ENCODE measurements around the gene NRG3. TPM values are rescaled to one million over a fixed set of nuclear protein-coding genes. Genes with fewer than 3 reads are reported as not detected.

The NRG3 gene
- total RNA-seq, 4 donors from 2014 or later, result under 0.01 to 0.65 (median 0.17) TPM

DNA sequence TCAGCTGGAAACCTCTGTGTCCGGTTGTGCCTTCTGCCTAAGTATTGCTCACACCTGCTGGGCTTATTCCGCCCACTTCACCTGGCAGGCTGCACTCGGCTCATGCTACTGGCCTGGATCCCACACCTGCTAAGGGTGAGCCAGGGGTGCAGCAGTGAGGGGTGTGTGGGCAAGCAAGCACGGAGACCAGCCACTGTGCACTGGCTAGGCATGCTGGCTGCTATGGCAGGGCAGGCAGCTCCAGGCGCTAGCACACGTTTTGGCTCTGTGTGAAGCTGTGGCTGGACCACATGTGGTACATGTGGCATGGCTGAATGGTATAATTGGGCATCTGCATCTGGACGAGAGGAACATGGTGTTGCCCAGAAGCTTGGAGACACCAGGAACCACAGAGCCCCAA lies 940.7 kb downstream of the NRG3 start:
- Histone ChIP-seq H3K9me3 (no peaks in the 10 kb centered on the region), H3K4me1 (no peaks in the 10 kb centered on the region), H3K27ac (replicated peaks in 1 of 4) (no peak overlapping the region), H3K4me3 (no peak overlapping the region), H3K27me3 (no peaks in the 10 kb centered on the region), H3K36me3 (no peaks in the 10 kb centered on the region)
- no peak for DNase-seq (ENCODE audit: extremely low spot score)
- 94% methylated on average over 7 of the region's 7 CpGs for WGBS
- TF ChIP-seq POLR2AphosphoS5 (IDR thresholded peaks at IDR 0.05) (no peak), POLR2A (IDR thresholded peaks at IDR 0.05; ENCODE audit: low read depth) (no peak), EP300 (IDR thresholded peaks at IDR 0.05) (no peak)
- TF ChIP-seq, protein P1, sequence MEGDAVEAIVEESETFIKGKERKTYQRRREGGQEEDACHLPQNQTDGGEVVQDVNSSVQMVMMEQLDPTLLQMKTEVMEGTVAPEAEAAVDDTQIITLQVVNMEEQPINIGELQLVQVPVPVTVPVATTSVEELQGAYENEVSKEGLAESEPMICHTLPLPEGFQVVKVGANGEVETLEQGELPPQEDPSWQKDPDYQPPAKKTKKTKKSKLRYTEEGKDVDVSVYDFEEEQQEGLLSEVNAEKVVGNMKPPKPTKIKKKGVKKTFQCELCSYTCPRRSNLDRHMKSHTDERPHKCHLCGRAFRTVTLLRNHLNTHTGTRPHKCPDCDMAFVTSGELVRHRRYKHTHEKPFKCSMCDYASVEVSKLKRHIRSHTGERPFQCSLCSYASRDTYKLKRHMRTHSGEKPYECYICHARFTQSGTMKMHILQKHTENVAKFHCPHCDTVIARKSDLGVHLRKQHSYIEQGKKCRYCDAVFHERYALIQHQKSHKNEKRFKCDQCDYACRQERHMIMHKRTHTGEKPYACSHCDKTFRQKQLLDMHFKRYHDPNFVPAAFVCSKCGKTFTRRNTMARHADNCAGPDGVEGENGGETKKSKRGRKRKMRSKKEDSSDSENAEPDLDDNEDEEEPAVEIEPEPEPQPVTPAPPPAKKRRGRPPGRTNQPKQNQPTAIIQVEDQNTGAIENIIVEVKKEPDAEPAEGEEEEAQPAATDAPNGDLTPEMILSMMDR (IDR thresholded peaks at IDR 0.05), result no peak
- intact Hi-C loops (cut with DNase I), result loop anchor here (5.0 kb wide), 1 partner anchor 157 kb away; no protein-coding TSS in a partner anchor

DNA sequence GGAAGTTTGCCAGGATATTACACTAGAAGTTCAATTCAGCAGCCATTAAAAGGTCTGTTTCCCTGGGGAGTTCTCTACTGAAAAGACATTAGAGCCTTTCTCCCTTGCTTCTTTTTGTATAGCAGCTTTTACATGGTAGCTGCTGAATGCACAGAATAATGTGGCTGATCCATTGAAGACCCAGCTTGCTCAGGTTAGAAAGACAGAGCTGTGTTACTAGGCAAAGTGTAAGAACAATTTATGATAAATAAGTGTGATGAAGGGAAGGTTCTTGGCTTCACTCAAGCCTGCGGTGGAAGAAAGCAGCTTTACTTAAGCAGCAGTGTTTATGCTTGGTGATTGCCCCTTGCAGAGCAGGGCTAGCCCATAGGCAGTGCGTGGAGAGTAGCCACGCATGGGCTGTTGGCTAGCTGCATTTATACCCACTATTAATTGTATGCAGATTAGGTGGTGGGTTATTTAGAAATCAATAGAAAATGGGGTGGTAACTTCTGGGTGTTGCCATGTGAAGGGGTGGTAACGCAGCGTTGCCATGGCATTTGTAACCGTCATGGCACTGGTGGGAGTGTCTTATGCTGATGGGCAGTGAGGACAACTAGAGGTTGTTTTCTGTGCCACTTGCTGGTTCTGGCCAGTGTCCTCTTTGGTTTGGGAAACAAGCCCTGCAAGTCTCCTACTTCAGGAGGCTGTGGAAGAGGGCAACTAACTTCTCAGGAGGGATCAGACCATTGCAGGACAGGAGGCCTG lies 942.9 kb downstream of the NRG3 start:
- Histone ChIP-seq H3K36me3 (no peaks in the 10 kb centered on the region), H3K27ac (replicated peaks in 1 of 4) (no peak overlapping the region), H3K27me3 (peaks cover 0 to 2% (median 0%) of the 10 kb centered on the region in 4 donors), H3K4me3 (no peak overlapping the region), H3K4me1 (no peaks in the 10 kb centered on the region), H3K9me3 (no peaks in the 10 kb centered on the region)
- intact Hi-C loops (cut with DNase I), result loop anchor here (5.0 kb wide), 1 partner anchor 154 kb away; no protein-coding TSS in a partner anchor
- no peak for DNase-seq (ENCODE audit: extremely low spot score)
- no peak for TF ChIP-seq POLR2A (IDR thresholded peaks at IDR 0.05; ENCODE audit: low read depth)
- TF ChIP-seq, protein P1 (IDR thresholded peaks at IDR 0.05), result no peak
- no peak for TF ChIP-seq EP300 (IDR thresholded peaks at IDR 0.05)
- no peak for TF ChIP-seq POLR2AphosphoS5 (IDR thresholded peaks at IDR 0.05)
- 87% methylated on average over 6 of the region's 6 CpGs for WGBS

DNA sequence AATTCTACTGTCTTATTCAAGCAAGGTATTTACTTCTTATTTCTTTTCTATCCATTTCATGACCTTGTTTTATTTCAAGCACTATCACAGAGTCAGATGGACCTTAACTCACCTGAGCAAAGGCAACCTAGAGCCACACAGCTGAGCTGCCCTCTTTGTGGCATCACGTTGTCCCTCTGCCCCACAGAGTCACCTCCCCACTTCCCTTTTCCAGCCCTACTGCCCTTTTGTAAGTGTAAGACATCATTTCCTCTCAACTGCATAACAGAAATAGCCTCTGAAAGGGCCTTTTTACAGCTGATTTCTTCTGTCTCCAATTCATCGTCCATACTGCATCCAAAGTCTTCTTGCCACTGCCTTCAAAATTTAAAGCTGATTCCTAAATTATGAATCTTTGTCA lies 946.0 kb downstream of the NRG3 start:
- Histone ChIP-seq H3K36me3 (no peaks in the 10 kb centered on the region), H3K4me3 (no peak overlapping the region), H3K4me1 (no peaks in the 10 kb centered on the region), H3K27ac (replicated peaks in 1 of 4) (no peak overlapping the region), H3K27me3 (peaks cover 0 to 10% (median 0%) of the 10 kb centered on the region in 4 donors), H3K9me3 (no peaks in the 10 kb centered on the region)
- 72% methylated on average over 2 of the region's 2 CpGs for WGBS
- intact Hi-C loops (cut with DNase I), result no loop called here
- no peak for TF ChIP-seq EP300 (IDR thresholded peaks at IDR 0.05)
- no peak for TF ChIP-seq POLR2AphosphoS5 (IDR thresholded peaks at IDR 0.05)
- TF ChIP-seq POLR2A (IDR thresholded peaks at IDR 0.05; ENCODE audit: low read depth), result no peak
- TF ChIP-seq, protein P1 (IDR thresholded peaks at IDR 0.05), result no peak
- DNase-seq (ENCODE audit: extremely low spot score), result no peak

DNA sequence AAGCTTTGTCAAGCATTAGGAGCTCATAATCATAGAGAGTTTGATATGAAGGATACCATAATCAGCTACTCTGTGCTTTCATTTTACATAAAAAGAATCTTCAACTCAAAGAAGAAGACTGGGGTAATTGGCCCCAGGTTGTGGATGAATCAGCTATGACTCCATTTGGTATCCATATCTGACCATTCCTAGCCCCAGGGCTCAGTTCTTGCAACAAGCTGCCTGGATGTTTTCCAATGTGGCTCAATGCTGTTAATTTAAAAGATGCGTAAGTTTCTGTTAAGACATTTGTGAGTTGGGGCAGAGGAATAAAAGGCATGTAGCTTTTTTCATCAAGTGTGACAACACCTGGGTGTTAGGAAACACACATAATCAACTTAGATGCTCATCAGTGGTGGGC lies 951.1 kb downstream of the NRG3 start:
- Histone ChIP-seq H3K4me3 (no peak overlapping the region), H3K27ac (replicated peaks in 1 of 4) (no peak overlapping the region), H3K36me3 (no peaks in the 10 kb centered on the region), H3K4me1 (no peaks in the 10 kb centered on the region), H3K9me3 (no peaks in the 10 kb centered on the region), H3K27me3 (peaks cover 0 to 10% (median 0%) of the 10 kb centered on the region in 4 donors)
- intact Hi-C loops (cut with DNase I), result no loop called here
- no peak for DNase-seq (ENCODE audit: extremely low spot score)
- 93% methylated on average over 1 of the region's 1 CpG for WGBS
- TF ChIP-seq POLR2A (IDR thresholded peaks at IDR 0.05; ENCODE audit: low read depth) (no peak), POLR2AphosphoS5 (IDR thresholded peaks at IDR 0.05) (no peak), EP300 (IDR thresholded peaks at IDR 0.05) (no peak)
- TF ChIP-seq, protein P1 (IDR thresholded peaks at IDR 0.05), result no peak

Data from esophagus muscularis mucosa (tissue), 4 donors.